Panc1 (cell line): Measurements from ENCODE around the gene SPATA22. TPM values are rescaled to one million over a fixed set of nuclear protein-coding genes. Genes with fewer than 3 reads are reported as not detected.

Experiments
- ATAC-seq: fragments of 200-7000 bp; cut with Tn5 transposase; 2 replicates; pipeline ENCODE4 v1.9.1; 2020; ENCODE audit warnings: mild to moderate bottlenecking, moderate library complexity
- BruUV-seq: library from RNA; stranded (reverse); fragments of 400-500 nt; replicated peaks from 2 replicates; lab custom pipeline; 2021; lab: Mats Ljungman, UMichigan
- CTCF ChIA-PET: fragments of 300-600 bp; sonication (Branson Sonifier 250); formaldehyde crosslinking; loops from one replicate; lab custom pipeline; 2022; ENCODE audit warnings: antibody characterized with exemption; lab: Charles Lee
- POLR2A ChIA-PET: fragments of 300-600 bp; sonication (Branson Sonifier 250); formaldehyde crosslinking; loops from one replicate; lab custom pipeline; 2022; ENCODE audit warnings: antibody characterized with exemption; lab: Charles Lee
- DNase-seq: peaks from one replicate; pipeline ENCODE4 v3.0.0-alpha.2; 2010; ENCODE audit warnings: low read depth, low spot score
- H3K27ac ChIP-seq: 2 replicates; pipeline ENCODE4 v1.5.1; 2011; ENCODE audit warnings: mild to moderate bottlenecking, low read length, inconsistent platforms
- H3K27me3 ChIP-seq: fragments of 200-500 bp; sonication (Bioruptor generic); 2 replicates; pipeline ENCODE4 v1.6.0; 2014; ENCODE audit warnings: low read length, inconsistent platforms; ENCODE audit not compliant: control insufficient read depth, insufficient read depth
- H3K36me3 ChIP-seq: fragments of 200-500 bp; sonication (Bioruptor generic); 2 replicates; pipeline ENCODE4 v1.5.1; 2014; ENCODE audit warnings: inconsistent platforms, mild to moderate bottlenecking, low read length, moderate library complexity; ENCODE audit not compliant: control insufficient read depth, insufficient read depth
- H3K4me1 ChIP-seq: 2 replicates; pipeline ENCODE4 v1.5.1; 2011; ENCODE audit warnings: inconsistent platforms, mild to moderate bottlenecking, low read length, moderate library complexity; ENCODE audit not compliant: control insufficient read depth, insufficient read depth
- H3K4me3 ChIP-seq, 2 experiments: 2 replicates each; pipeline ENCODE4 v1.5.1; 2011 to 2012; ENCODE audit warnings: low read depth in 2 of 2, low read length in 2 of 2, mild to moderate bottlenecking in 2 of 2, inconsistent platforms in 1 of 2, moderate library complexity in 1 of 2
- H3K9me3 ChIP-seq: fragments of 200-500 bp; sonication (Bioruptor generic); 2 replicates; pipeline ENCODE4 v1.5.1; 2014; ENCODE audit warnings: low read depth, mild to moderate bottlenecking, inconsistent platforms, low read length, moderate library complexity; ENCODE audit not compliant: control insufficient read depth, insufficient read depth
- POLR2AphosphoS5 ChIP-seq: IDR thresholded peaks from 2 replicates; pipeline ENCODE4 v1.6.1; 2012; ENCODE audit warnings: mild to moderate bottlenecking, low read depth, low read length, moderate library complexity
- REST ChIP-seq, 2 experiments: IDR thresholded peaks; 2 replicates each; pipeline ENCODE4 v1.6.1; 2011 to 2012; ENCODE audit warnings: low read depth in 2 of 2, control low read depth in 1 of 2, low read length in 1 of 2, mild to moderate bottlenecking in 1 of 2, moderate library complexity in 1 of 2; ENCODE audit not compliant: insufficient read depth in 1 of 2
- SIN3A ChIP-seq: IDR thresholded peaks from 2 replicates; pipeline ENCODE4 v1.6.1; 2012; ENCODE audit warnings: low read depth, mild to moderate bottlenecking, low read length, moderate library complexity, borderline replicate concordance; ENCODE audit not compliant: insufficient read depth
- TCF7L2 ChIP-seq: IDR thresholded peaks from 2 replicates; pipeline ENCODE4 v1.6.1; 2011; ENCODE audit warnings: mild to moderate bottlenecking, low read depth, low read length, inconsistent platforms
- in situ Hi-C: cut with HindIII; loops from 2 replicates; pipeline ENCODE4 v1.10.0; 2016; ENCODE audit warnings: low sequenced_read_pairs, low pct_unique_long_range_greater_than_20kb
- intact Hi-C: fragments of 100-400 bp; cut with micrococcal nuclease; formaldehyde crosslinking; loops from one replicate; pipeline ENCODE4 v1.10.0; 2022; ENCODE audit not compliant: unreplicated experiment
- total RNA-seq: library from RNA; stranded (reverse); gene quantifications from one replicate; pipeline ENCODE4 v1.2.1, GENCODE V29; 2021; ENCODE audit not compliant: unreplicated experiment
- TF ChIP-seq, protein P1 (sequence below): fragments of 450-650 bp; IDR thresholded peaks from 2 replicates; pipeline ENCODE4 v1.5.1; 2017; ENCODE audit warnings: mild to moderate bottlenecking

The SPATA22 gene
- total RNA-seq, 1 experiment from 2014 or later = not detected

- in situ Hi-C loops (no loop called here), intact Hi-C loops (no loop called here)
- Histone ChIP-seq H3K36me3 (no peaks in the 10 kb centered on the region), H3K4me1 (no peaks in the 10 kb centered on the region), H3K9me3 (no peaks in the 10 kb centered on the region), H3K27me3 (no peaks in the 10 kb centered on the region), H3K4me3 (no peak overlapping the region), H3K27ac (no peak overlapping the region)
- no TSS peak for BruUV-seq
- ATAC-seq = no peak
- ChIA-PET CTCF (no interaction called here), POLR2A (no interaction called here)
- DNase-seq = no peak
- no peak for TF ChIP-seq TCF7L2
- TF ChIP-seq REST (IDR thresholded peaks at IDR 0.05; ENCODE audit: insufficient read depth in 1 of 2, low read depth in 2 of 2, low read length in 1 of 2) = no peak
- TF ChIP-seq, protein P1, sequence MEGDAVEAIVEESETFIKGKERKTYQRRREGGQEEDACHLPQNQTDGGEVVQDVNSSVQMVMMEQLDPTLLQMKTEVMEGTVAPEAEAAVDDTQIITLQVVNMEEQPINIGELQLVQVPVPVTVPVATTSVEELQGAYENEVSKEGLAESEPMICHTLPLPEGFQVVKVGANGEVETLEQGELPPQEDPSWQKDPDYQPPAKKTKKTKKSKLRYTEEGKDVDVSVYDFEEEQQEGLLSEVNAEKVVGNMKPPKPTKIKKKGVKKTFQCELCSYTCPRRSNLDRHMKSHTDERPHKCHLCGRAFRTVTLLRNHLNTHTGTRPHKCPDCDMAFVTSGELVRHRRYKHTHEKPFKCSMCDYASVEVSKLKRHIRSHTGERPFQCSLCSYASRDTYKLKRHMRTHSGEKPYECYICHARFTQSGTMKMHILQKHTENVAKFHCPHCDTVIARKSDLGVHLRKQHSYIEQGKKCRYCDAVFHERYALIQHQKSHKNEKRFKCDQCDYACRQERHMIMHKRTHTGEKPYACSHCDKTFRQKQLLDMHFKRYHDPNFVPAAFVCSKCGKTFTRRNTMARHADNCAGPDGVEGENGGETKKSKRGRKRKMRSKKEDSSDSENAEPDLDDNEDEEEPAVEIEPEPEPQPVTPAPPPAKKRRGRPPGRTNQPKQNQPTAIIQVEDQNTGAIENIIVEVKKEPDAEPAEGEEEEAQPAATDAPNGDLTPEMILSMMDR = no peak
Observed at GRCh38 chr17:3502466-3502865, 30.8 kb upstream of the SPATA22 start.

GRCh38 chr17:3501344-3501743 lies 29.7 kb upstream of the SPATA22 start:
- Histone ChIP-seq H3K4me1 (no peaks in the 10 kb centered on the region), H3K4me3 (no peak overlapping the region), H3K36me3 (no peaks in the 10 kb centered on the region), H3K9me3 (no peaks in the 10 kb centered on the region), H3K27ac (no peak overlapping the region), H3K27me3 (no peaks in the 10 kb centered on the region)
- no peak for ATAC-seq
- TF ChIP-seq, protein P1 = no peak
- TF ChIP-seq TCF7L2 = no peak
- TF ChIP-seq POLR2AphosphoS5 = no peak
- TF ChIP-seq REST (IDR thresholded peaks at IDR 0.05; ENCODE audit: insufficient read depth in 1 of 2, low read depth in 2 of 2, low read length in 1 of 2) = no peak
- no peak for TF ChIP-seq SIN3A
- no TSS peak for BruUV-seq
- in situ Hi-C loops (no loop called here), intact Hi-C loops (no loop called here)
- CTCF ChIA-PET = no interaction called here
- DNase-seq = no peak
- POLR2A ChIA-PET = no interaction called here
